Smooth muscle cell of the brain vasculature (primary cell): ENCODE data around the gene FLT4.
A peak's percentile ranks its signal among the peaks of the same experiment; 100 is the strongest.
"Not testable (repeated sequence)": the region's sequence is repeated elsewhere in the genome, so short reads cannot be mapped to it uniquely, and the experiment has no call there.

Source experiments
- DNase-seq: peaks from one replicate; pipeline ENCODE4 v3.0.0-alpha.2; 2012; ENCODE audit warnings: low read depth, low spot score

The FLT4 gene

GRCh38 chr5:180649297-180650039, at the start of gene FLT4:
FLT4 (minus strand) TSS chr5:180649600; CDS start chr5:180649545, 55 bp downstream.
- no peak for DNase-seq

- DNase-seq = no peak
Observed at GRCh38 chr5:180699042-180699441, 49.6 kb upstream of the FLT4 start.

GRCh38 chr5:180696116-180696515, 46.7 kb upstream of the FLT4 start:
- no peak for DNase-seq

GRCh38 chr5:180692429-180692828, 43.0 kb upstream of the FLT4 start:
- no peak for DNase-seq

- DNase-seq = no peak
Observed at GRCh38 chr5:180691046-180691445, 41.6 kb upstream of the FLT4 start.

DNA sequence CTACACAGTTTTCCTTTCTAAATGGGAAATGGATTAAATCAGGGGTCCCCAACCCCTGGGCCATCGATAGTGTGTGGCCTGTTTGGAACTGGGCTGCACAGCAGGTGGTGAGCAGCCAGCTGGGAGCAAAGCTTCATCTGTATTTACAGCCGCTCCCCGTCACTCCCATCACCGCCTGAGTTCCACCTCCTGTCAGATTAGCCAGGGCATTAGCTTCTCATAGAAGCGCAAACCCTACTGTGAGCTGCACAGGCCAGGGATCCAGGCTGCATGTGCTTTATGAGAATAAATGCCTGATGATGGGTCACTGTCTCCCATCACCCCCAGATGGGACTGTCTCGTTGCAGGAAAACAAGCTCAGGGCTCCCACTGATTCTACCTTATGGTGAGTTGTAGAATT, 41.2 kb upstream of the FLT4 start:
- DNase-seq = no peak

DNA sequence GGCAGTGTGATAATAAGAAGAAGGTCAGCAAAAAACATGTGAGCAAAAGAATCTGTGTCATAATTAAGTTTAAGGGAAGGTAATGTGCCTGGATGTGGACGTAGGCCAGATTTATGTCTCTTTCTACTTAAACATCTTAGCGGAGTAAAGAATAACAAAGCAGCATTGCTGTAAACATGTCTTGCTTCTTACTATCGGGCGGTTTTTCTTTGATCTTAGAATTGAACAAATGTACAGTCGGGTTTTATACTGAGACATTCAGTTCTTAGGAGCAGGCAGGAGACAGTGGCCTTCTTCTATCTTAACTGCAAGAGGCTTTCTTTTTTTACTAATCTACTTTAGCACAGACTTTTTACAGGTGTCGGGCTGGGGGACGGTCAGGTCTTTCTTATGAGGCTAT, 40.4 kb upstream of the FLT4 start:
- no peak for DNase-seq

DNA sequence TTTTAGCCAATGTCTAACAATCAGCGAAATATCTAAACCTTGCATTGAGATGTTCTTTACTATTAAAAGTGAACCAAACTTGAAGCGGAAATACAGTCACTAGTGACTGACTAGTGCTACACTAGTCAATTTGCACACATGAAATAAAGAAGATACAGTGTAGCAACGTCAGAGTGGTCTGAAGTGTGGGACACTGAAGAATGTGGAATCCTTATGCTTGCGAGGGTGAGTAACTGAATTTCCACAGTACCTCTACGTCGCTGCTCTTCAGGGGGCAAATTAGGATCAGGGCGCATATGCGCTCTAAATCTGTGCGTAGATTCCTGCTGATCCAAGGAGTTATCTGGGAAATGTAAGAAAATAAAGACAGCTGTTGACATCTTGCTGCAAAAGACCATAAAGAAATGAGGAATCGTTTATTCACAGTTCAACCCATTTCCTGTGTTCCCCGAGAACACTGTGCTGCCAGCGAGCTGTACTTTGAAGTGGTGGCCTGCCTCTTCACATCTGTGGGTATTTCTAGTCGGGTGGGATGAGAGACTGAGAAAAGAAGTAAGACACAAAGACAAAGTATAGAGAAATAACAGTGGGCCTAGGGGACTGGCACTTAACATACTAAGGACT, 39.8 kb upstream of the FLT4 start:
- DNase-seq = no peak

GRCh38 chr5:180688330-180689070, 39.1 kb upstream of the FLT4 start:
- no peak for DNase-seq

DNA sequence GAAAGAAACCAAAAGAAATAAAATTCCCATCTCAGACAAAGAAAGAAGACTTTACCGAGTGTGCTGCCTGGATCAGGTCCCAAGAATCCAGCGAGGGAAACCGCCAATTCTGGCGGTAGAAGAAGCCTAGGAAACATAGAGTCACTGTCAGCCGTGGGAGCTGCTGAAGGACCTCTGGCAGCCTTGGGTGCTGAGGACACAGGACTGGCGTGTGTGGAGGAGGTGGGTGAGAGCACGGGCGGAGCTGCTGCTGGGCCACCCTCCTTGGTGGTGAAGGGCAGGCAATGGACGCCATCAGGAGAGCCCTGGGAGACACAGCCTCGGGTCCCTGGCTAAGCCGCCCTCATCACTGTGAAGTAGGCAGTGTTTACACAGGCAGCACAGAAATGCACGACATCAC, 37.4 kb upstream of the FLT4 start:
- not testable (repeated sequence) for DNase-seq

- no peak for DNase-seq
Observed at GRCh38 chr5:180684623-180685161, 35.3 kb upstream of the FLT4 start.

DNA sequence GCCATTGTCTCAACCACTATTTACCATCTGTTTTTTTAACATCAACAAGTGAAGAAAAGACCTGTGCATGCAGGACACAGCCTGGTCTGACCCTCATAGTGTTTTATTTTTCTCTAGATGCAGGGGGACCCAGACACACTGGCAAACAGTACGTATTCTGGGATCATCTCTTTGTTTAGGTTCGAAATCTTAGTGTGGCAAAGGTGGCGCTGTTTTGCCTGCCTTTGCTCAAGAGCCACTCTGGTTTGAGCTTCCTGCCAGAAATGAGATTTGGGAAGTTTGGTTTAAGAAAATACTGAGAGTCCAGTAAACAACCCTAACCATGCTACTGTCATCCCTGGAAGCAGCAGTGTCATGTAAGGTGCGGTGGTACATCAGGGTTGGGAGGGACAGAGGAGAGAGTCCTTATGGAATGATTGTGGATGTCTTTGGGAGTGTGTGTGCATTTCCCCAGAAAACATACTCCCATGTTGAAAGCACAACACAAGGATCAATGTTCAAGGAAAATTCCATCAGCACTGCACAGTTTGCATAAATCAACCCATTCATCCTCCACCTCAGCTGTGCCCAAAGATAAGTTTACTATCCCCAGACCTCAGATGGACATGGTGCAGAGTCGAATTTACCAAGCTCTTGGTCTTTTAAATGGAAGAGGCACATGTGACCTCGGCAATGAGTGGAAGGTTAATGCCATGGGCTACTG, 34.0 kb upstream of the FLT4 start:
- no peak for DNase-seq

GRCh38 chr5:180682560-180682959, 33.2 kb upstream of the FLT4 start:
- DNase-seq = no peak

DNA sequence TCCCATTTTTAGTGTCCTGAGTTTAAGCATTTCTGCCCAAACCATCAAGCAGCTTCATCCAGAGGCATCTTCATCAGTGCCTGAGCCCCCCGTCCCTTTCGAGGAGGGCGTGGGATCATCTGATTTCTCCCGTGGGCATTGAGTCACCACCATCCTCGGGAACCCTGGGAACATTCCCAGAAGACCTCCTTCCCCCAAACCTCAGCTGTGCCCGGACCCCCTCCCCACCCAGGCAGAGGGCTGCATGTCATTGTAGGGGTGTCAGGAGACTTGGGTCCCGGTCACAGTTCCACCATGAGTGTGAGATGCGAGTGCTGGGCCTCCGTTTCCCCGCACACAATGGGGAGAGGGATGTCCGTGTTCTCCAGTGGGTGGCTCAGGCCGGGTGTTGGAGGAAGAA, 32.6 kb upstream of the FLT4 start:
- DNase-seq = not testable (repeated sequence)

- DNase-seq = not testable (repeated sequence)
Observed at GRCh38 chr5:180678319-180678718, 28.9 kb upstream of the FLT4 start.

- DNase-seq = no peak
Observed at GRCh38 chr5:180675036-180675635, 25.7 kb upstream of the FLT4 start.

- not testable (repeated sequence) for DNase-seq
Observed at GRCh38 chr5:180674090-180674475, 24.7 kb upstream of the FLT4 start.

DNA sequence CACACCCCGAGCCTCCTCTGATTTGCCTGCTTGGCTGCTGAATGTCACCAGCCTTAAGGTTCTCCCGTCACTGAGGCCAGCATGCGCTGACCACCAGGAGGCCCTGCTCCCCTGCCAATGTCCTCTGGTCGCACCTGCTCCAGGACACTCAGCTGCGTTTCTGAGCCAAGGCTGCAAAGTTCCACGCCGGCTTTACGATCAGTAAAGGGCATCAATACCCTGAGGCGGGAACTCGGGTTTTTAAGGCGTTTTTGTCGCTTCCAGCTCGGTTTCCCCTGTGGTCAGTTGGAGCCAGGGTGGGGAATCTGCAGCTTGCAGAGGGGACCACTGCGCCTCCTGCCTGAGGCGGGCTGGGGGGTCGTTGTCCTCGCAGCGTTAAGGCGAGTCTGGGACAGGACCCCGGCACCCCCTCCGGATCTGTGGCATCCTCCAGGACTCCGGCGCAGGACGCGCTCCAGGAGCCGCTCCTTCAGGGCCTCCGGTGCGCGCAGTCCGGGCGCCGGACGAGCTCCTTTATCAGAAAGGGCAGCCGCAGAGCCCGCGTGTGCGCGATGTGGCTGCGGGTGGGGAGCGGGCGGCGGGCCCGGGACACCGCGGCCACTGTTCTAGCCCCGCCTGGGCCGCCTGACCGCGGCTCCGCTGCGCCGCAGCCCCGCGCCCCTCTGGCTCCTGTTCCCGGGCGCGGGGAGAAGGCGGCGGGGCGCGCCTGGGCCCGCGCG, 24.1 kb upstream of the FLT4 start:
- DNase-seq = no peak

DNA sequence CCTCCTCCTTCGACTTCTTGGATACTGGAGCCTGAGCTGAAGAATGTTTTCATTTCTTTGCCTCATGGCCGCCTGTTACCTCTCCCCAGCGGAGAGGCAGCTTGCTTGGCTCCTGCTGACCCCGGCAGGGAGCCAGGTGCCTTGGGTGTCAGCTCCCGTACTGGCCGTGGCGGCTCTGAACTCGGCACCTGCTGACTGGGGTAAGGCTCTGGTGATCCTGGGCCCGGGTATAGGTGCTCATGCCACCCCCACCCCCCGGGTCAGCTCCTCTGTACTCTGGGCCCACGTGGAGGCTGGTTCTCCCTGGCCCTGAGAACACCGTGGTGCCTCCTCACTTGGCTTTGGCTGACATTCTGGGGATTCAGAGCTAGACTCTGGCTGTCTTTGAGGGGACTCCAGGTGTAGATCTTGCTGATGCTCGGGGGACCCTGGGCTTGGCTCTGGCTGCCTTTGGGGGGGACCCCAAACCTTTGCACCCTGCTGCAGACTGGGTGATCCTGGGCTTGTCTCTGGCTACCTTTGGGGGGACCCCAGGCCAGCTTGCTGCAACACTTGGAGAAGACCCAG, 22.6 kb upstream of the FLT4 start:
- DNase-seq = not testable (repeated sequence)

GRCh38 chr5:180670586-180671359, 21.4 kb upstream of the FLT4 start:
- DNase-seq = peak; percentile 6
